MM.1S (cell line): Measurements from ENCODE around the gene POMGNT2.

Source experiments
- EZH2 ChIP-seq: fragments of 300-600 bp; sonication (generic); optimal IDR thresholded peaks from 2 replicates; pipeline ENCODE3; 2017; ENCODE audit warnings: low read depth, mild to moderate bottlenecking, antibody characterized with exemption, low read length, mixed read lengths
- TF ChIP-seq, protein P1 (sequence below): fragments of 300-600 bp; sonication (generic); IDR thresholded peaks from 2 replicates; pipeline ENCODE4 v1.5.1; 2016; ENCODE audit warnings: antibody characterized with exemption, low read length, mixed read lengths

DNA sequence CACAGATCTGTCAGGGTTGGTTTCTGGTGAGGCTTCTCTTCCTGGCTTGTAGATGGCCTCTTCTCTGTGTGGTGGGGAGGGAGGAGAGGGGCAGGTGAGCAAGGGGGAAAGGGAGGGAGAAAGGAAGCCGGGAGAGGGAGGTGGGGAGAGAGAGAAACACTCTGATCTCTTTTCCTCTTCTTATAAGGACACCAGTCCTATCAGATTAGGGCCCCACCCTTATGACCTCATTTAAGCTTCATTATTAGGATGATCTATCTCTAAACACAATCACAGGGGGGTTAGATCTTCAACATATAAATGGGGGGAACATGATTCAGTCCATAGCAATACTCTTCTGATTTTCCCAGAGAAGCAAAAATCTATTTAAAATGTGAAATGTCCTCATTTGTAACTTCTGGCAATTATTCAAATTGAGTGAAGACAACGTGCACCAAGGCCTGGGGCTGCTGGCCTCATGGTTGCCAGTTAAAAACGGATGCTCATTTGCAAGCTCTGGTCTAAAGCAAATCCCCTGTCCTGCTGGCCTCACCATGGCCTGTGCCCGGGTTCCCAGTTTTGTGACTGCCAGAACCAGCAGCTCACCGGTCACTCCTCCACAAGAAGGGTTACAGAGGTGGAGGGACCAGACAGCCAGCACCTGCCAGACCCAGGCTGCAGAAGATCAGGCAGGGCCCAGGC is 8.3 kb downstream of the POMGNT2 start:
- TF ChIP-seq, protein P1, sequence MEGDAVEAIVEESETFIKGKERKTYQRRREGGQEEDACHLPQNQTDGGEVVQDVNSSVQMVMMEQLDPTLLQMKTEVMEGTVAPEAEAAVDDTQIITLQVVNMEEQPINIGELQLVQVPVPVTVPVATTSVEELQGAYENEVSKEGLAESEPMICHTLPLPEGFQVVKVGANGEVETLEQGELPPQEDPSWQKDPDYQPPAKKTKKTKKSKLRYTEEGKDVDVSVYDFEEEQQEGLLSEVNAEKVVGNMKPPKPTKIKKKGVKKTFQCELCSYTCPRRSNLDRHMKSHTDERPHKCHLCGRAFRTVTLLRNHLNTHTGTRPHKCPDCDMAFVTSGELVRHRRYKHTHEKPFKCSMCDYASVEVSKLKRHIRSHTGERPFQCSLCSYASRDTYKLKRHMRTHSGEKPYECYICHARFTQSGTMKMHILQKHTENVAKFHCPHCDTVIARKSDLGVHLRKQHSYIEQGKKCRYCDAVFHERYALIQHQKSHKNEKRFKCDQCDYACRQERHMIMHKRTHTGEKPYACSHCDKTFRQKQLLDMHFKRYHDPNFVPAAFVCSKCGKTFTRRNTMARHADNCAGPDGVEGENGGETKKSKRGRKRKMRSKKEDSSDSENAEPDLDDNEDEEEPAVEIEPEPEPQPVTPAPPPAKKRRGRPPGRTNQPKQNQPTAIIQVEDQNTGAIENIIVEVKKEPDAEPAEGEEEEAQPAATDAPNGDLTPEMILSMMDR = no peak
- TF ChIP-seq EZH2 = no peak
